ENCODE measurements around the gene GIMAP8. TPM values are rescaled to one million over a fixed set of nuclear protein-coding genes. Genes with fewer than 3 reads are reported as not detected.

The GIMAP8 gene
- polyA plus RNA-seq, 1 of the 3 experiments (the other 2 are of a cell fraction): not detected

GRCh38 chr7:150443793-150444540, 6.5 kb upstream of the GIMAP8 start:
- Histone ChIP-seq H3K9me2 (no peaks in the 10 kb centered on the region), H2AFZ (ENCODE audit: low read depth) (no peak overlapping the region), H3K9me3 (no peaks in the 10 kb centered on the region), H3K27me3 (ENCODE audit: insufficient read depth) (peaks cover 2% of the 10 kb centered on the region; the same call in 1 of the 2 replicates), H3K36me3 (replicated peaks in 1 of 2; ENCODE audit: control insufficient read depth in 1 of 2, insufficient read depth in 2 of 2, low read length in 1 of 2) (no peaks in the 10 kb centered on the region), H3K4me2 (no peak overlapping the region), H3K4me1 (ENCODE audit: control insufficient read depth in 1 of 2, insufficient read depth in 2 of 2, low read depth in 1 of 2, low read length in 1 of 2) (no peaks in the 10 kb centered on the region), H3K9ac (no peak overlapping the region), H3F3A (replicated peaks; ENCODE audit: insufficient read depth) (peaks cover 4% of the 10 kb centered on the region), H3K79me2 (ENCODE audit: insufficient read depth) (no peaks in the 10 kb centered on the region), H3K27ac (ENCODE audit: low read depth in 2 of 2, low read length in 1 of 2) (no peak overlapping the region), H3K4me3 (ENCODE audit: low read depth in 2 of 2, low read length in 1 of 2) (no peak overlapping the region), H4K20me1 (ENCODE audit: insufficient read depth) (no peaks in the 10 kb centered on the region)
- TF ChIP-seq USF2 (IDR thresholded peaks at IDR 0.05; ENCODE audit: borderline replicate concordance, low read depth, low read length) (no peak), MAX (IDR thresholded peaks at IDR 0.05; ENCODE audit: low read depth) (no peak), RCOR1 (IDR thresholded peaks at IDR 0.05; ENCODE audit: low read length) (no peak), TEAD4 (IDR thresholded peaks at IDR 0.05; ENCODE audit: borderline replicate concordance, insufficient read depth) (no peak), NRF1 (IDR thresholded peaks at IDR 0.05; ENCODE audit: low read depth, low read length) (no peak), FOXM1 (IDR thresholded peaks at IDR 0.05; ENCODE audit: low read depth) (no peak), SIN3A (IDR thresholded peaks at IDR 0.05; ENCODE audit: borderline replicate concordance, low read depth, low read length) (no peak), TCF12 (IDR thresholded peaks at IDR 0.05) (no peak), EZH2phosphoT487 (IDR thresholded peaks at IDR 0.05; ENCODE audit: borderline replicate concordance, low read depth) (no peak), IRF3 (IDR thresholded peaks at IDR 0.05; ENCODE audit: low read depth, low read length) (no peak), GATA2 (CRISPR knock-in tag; IDR thresholded peaks at IDR 0.05) (no peak), EP300 (IDR thresholded peaks at IDR 0.05; ENCODE audit: borderline replicate concordance in 1 of 2, low read depth in 1 of 2, low read length in 1 of 2) (no peak), GABPA (IDR thresholded peaks at IDR 0.05; ENCODE audit: low read depth) (no peak), NFIC (IDR thresholded peaks at IDR 0.05; ENCODE audit: borderline replicate concordance) (no peak), USF1 (IDR thresholded peaks at IDR 0.05; ENCODE audit: borderline replicate concordance, low read depth) (no peak), REST (IDR thresholded peaks at IDR 0.05; ENCODE audit: low read depth, low read length) (no peak), CTCF (IDR thresholded peaks at IDR 0.05) (no peak), JUND (IDR thresholded peaks at IDR 0.05) (no peak), YY1 (IDR thresholded peaks at IDR 0.05; ENCODE audit: low read depth) (no peak), ZBTB33 (IDR thresholded peaks at IDR 0.05; ENCODE audit: borderline replicate concordance, low read depth) (no peak)
- ChIA-PET CTCF (no interaction called here), POLR2A (no interaction called here)
- no peak for DNase-seq
- WGBS (ENCODE audit: low lambda C conversion rate): 29% methylated on average over 18 of the region's 18 CpGs
